Measurements from ENCODE around the gene MCHR1. TPM values are rescaled to one million over a fixed set of nuclear protein-coding genes. Genes with fewer than 3 reads are reported as not detected.

Gene MCHR1
- total and polyA plus RNA-seq, 2 of the 13 experiments (the other 11 are each of a cell fraction or from before 2014, with no cell fraction given) = 0.40 to 0.83 TPM

DNA sequence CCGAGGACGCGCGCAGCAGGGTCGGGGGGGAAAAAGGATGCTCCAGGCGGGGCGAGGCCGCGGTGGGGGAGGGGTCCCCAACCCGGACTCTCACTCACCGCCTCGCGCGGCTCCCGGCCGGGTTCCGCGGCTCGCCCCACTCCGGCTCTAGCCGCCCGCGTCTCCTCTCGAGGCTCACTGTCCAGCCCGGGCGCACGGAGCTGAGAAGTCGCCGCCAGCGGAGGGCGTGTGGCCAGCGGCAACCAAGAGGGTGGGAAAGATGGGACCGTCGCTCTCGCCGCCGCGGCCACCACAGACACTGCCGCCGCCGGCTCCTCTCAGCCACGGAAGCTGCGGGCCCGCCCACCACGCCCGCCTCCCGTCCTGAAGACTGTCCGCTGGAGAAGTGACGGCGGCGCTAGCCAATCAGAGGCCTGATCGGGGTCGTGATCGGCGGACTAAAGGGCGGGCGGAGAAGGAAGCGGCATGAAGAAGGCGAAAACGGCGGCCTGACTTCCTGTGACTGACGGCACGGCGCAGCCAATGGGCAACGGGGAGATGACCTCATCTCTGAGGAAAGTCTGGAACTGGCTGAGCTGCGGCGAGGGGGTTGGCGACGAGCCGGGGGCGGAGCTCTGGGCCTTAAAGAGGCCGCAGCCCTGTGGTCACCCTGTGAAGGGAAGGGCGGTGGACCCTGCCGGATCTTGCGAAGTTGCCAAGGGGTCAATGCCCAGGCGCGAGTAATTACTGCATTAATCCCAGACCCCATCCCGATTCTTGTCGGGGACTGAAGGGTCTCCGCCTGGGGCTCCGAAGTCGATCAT lies 42.7 kb upstream of the MCHR1 start, which contains the start of gene MRTFA (continued):
- TF ChIP-seq, protein P1, sequence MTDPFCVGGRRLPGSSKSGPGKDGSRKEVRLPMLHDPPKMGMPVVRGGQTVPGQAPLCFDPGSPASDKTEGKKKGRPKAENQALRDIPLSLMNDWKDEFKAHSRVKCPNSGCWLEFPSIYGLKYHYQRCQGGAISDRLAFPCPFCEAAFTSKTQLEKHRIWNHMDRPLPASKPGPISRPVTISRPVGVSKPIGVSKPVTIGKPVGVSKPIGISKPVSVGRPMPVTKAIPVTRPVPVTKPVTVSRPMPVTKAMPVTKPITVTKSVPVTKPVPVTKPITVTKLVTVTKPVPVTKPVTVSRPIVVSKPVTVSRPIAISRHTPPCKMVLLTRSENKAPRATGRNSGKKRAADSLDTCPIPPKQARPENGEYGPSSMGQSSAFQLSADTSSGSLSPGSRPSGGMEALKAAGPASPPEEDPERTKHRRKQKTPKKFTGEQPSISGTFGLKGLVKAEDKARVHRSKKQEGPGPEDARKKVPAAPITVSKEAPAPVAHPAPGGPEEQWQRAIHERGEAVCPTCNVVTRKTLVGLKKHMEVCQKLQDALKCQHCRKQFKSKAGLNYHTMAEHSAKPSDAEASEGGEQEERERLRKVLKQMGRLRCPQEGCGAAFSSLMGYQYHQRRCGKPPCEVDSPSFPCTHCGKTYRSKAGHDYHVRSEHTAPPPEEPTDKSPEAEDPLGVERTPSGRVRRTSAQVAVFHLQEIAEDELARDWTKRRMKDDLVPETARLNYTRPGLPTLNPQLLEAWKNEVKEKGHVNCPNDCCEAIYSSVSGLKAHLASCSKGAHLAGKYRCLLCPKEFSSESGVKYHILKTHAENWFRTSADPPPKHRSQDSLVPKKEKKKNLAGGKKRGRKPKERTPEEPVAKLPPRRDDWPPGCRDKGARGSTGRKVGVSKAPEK (CRISPR knock-in tag; IDR thresholded peaks at IDR 0.05; ENCODE audit: borderline replicate concordance) = no peak
- TF ChIP-seq, protein P2, sequence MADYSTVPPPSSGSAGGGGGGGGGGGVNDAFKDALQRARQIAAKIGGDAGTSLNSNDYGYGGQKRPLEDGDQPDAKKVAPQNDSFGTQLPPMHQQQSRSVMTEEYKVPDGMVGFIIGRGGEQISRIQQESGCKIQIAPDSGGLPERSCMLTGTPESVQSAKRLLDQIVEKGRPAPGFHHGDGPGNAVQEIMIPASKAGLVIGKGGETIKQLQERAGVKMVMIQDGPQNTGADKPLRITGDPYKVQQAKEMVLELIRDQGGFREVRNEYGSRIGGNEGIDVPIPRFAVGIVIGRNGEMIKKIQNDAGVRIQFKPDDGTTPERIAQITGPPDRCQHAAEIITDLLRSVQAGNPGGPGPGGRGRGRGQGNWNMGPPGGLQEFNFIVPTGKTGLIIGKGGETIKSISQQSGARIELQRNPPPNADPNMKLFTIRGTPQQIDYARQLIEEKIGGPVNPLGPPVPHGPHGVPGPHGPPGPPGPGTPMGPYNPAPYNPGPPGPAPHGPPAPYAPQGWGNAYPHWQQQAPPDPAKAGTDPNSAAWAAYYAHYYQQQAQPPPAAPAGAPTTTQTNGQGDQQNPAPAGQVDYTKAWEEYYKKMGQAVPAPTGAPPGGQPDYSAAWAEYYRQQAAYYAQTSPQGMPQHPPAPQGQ (CRISPR knock-in tag; IDR thresholded peaks at IDR 0.05; ENCODE audit: borderline replicate concordance) = no peak
- TF ChIP-seq ZFAT (CRISPR knock-in tag; conservative IDR thresholded peaks at IDR 0.05) (no peak), MTF2 (CRISPR knock-in tag; IDR thresholded peaks at IDR 0.05; ENCODE audit: borderline replicate concordance) (no peak), ZBTB34 (CRISPR knock-in tag; IDR thresholded peaks at IDR 0.05) (no peak), NFIC (IDR thresholded peaks at IDR 0.05; ENCODE audit: low read length) (no peak), USF2 (IDR thresholded peaks at IDR 0.05; ENCODE audit: low read depth, low read length) (no peak), USF2 (CRISPR knock-in tag; IDR thresholded peaks at IDR 0.05; ENCODE audit: borderline replicate concordance) (no peak), NBN (conservative IDR thresholded peaks at IDR 0.05) (no peak), NCOR1 (IDR thresholded peaks at IDR 0.05; ENCODE audit: borderline replicate concordance, low read length) (no peak), HNRNPLL (IDR thresholded peaks at IDR 0.05; ENCODE audit: low read depth, low read length, poor library complexity, severe bottlenecking) (peak; percentile 73), ZFYVE20 (CRISPR knock-in tag; IDR thresholded peaks at IDR 0.05; ENCODE audit: borderline replicate concordance, low read depth) (peak; percentile 62; the same call in 1 of the 2 replicates), ZNF562 (CRISPR knock-in tag; IDR thresholded peaks at IDR 0.05; ENCODE audit: borderline replicate concordance) (no peak), SKI (IDR thresholded peaks at IDR 0.05; ENCODE audit: partially characterized antibody) (peak; percentile 80), CBX2 (IDR thresholded peaks at IDR 0.05; ENCODE audit: low read depth, low read length) (no peak), CBX2 (CRISPR knock-in tag; IDR thresholded peaks at IDR 0.05; ENCODE audit: low read depth) (no peak)
- TF ChIP-seq, protein P3, sequence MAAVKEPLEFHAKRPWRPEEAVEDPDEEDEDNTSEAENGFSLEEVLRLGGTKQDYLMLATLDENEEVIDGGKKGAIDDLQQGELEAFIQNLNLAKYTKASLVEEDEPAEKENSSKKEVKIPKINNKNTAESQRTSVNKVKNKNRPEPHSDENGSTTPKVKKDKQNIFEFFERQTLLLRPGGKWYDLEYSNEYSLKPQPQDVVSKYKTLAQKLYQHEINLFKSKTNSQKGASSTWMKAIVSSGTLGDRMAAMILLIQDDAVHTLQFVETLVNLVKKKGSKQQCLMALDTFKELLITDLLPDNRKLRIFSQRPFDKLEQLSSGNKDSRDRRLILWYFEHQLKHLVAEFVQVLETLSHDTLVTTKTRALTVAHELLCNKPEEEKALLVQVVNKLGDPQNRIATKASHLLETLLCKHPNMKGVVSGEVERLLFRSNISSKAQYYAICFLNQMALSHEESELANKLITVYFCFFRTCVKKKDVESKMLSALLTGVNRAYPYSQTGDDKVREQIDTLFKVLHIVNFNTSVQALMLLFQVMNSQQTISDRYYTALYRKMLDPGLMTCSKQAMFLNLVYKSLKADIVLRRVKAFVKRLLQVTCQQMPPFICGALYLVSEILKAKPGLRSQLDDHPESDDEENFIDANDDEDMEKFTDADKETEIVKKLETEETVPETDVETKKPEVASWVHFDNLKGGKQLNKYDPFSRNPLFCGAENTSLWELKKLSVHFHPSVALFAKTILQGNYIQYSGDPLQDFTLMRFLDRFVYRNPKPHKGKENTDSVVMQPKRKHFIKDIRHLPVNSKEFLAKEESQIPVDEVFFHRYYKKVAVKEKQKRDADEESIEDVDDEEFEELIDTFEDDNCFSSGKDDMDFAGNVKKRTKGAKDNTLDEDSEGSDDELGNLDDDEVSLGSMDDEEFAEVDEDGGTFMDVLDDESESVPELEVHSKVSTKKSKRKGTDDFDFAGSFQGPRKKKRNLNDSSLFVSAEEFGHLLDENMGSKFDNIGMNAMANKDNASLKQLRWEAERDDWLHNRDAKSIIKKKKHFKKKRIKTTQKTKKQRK (IDR thresholded peaks at IDR 0.05; ENCODE audit: low read length) = peak; percentile 31; the same call in 1 of the 2 replicates

All from HepG2 (cell line).